Neuronal stem cell (in vitro differentiated cells): ENCODE results near the gene FRMD4B.
A peak's percentile ranks its signal among the peaks of the same experiment; 100 is the strongest.

Source experiments
- DNase-seq: peaks from one replicate; pipeline ENCODE4 v3.0.0-alpha.2; 2013; ENCODE audit warnings: low spot score
- H2AFZ ChIP-seq: one replicate; pipeline ENCODE4 v1.6.1; 2013; ENCODE audit warnings: mild to moderate bottlenecking, low read length, inconsistent platforms
- H2AK5ac ChIP-seq: 2 replicates; pipeline ENCODE4 v1.6.1; 2013; ENCODE audit warnings: low read depth, mild to moderate bottlenecking, inconsistent platforms, low read length, moderate library complexity, mixed read lengths
- H2BK120ac ChIP-seq: 2 replicates; pipeline ENCODE4 v1.6.1; 2013; ENCODE audit warnings: low read depth, mild to moderate bottlenecking, inconsistent platforms, low read length, moderate library complexity, mixed read lengths
- H2BK12ac ChIP-seq: one replicate; pipeline ENCODE4 v1.6.1; 2013; ENCODE audit warnings: low read length, inconsistent platforms
- H2BK15ac ChIP-seq: 2 replicates; pipeline ENCODE4 v1.6.1; 2013; ENCODE audit warnings: mild to moderate bottlenecking, low read length, inconsistent platforms, mixed read lengths
- H2BK5ac ChIP-seq: one replicate; pipeline ENCODE4 v1.6.1; 2013; ENCODE audit warnings: inconsistent platforms, mild to moderate bottlenecking, low read length, moderate library complexity
- H3K14ac ChIP-seq: one replicate; pipeline ENCODE4 v1.6.1; 2013; ENCODE audit warnings: low read length, inconsistent platforms
- H3K18ac ChIP-seq: 2 replicates; pipeline ENCODE4 v1.6.1; 2013; ENCODE audit warnings: low read length, inconsistent platforms
- H3K23ac ChIP-seq: 2 replicates; pipeline ENCODE4 v1.6.1; 2013; ENCODE audit warnings: low read depth, mild to moderate bottlenecking, mixed read lengths, low read length, inconsistent platforms; ENCODE audit not compliant: poor library complexity
- H3K27ac ChIP-seq: replicated peaks from 3 replicates; pipeline ENCODE4 v1.5.1; 2013; ENCODE audit warnings: low read length, inconsistent platforms
- H3K27me3 ChIP-seq, 3 experiments: 2 replicates each; pipeline ENCODE4 v1.6.1; 2013; ENCODE audit warnings: low read length in 3 of 3, mild to moderate bottlenecking in 2 of 3, inconsistent platforms in 1 of 3, low read depth in 1 of 3, mixed read lengths in 1 of 3, moderate library complexity in 1 of 3; ENCODE audit not compliant: control insufficient read depth in 3 of 3, insufficient read depth in 3 of 3
- H3K36me3 ChIP-seq, 2 donors: replicated peaks in 1 of 2; 2 replicates each; pipeline ENCODE4 v1.6.1; 2013; ENCODE audit warnings: low read length in 2 of 2; ENCODE audit not compliant: control insufficient read depth in 2 of 2, insufficient read depth in 2 of 2
- H3K4ac ChIP-seq: 2 replicates; pipeline ENCODE4 v1.6.1; 2013; ENCODE audit warnings: inconsistent platforms, mild to moderate bottlenecking, low read length, moderate library complexity
- H3K4me1 ChIP-seq, 2 donors: 1 replicate in 1 of 2; 2 replicates in 1 of 2; pipeline ENCODE4 v1.6.1; 2013; ENCODE audit warnings: low read length in 2 of 2, low read depth in 1 of 2; ENCODE audit not compliant: control insufficient read depth in 2 of 2, insufficient read depth in 1 of 2
- H3K4me2 ChIP-seq: one replicate; pipeline ENCODE4 v1.6.1; 2013; ENCODE audit warnings: mild to moderate bottlenecking, low read length, inconsistent platforms; ENCODE audit not compliant: insufficient read depth, poor library complexity, severe bottlenecking
- H3K4me3 ChIP-seq, 2 donors: 2 replicates each; pipeline ENCODE4 v1.5.1; 2013; ENCODE audit warnings: low read length in 2 of 2, mild to moderate bottlenecking in 2 of 2, inconsistent platforms in 1 of 2, moderate library complexity in 1 of 2
- H3K79me1 ChIP-seq: one replicate; pipeline ENCODE4 v1.6.1; 2013; ENCODE audit warnings: low read depth, mild to moderate bottlenecking, inconsistent platforms, low read length, moderate library complexity
- H3K9ac ChIP-seq: one replicate; pipeline ENCODE4 v1.6.1; 2013; ENCODE audit warnings: mild to moderate bottlenecking, low read depth, low read length, inconsistent platforms; ENCODE audit not compliant: poor library complexity
- H3K9me3 ChIP-seq, 2 donors: replicated peaks in 1 of 2; 2 replicates each; pipeline versions ENCODE3 to v1.6.1; 2013; ENCODE audit warnings: low read length in 2 of 2, mild to moderate bottlenecking in 2 of 2, inconsistent platforms in 1 of 2, low read depth in 1 of 2, mixed read lengths in 1 of 2, moderate library complexity in 1 of 2; ENCODE audit not compliant: control insufficient read depth in 2 of 2, insufficient read depth in 1 of 2
- H4K8ac ChIP-seq: one replicate; pipeline ENCODE4 v1.6.1; 2013; ENCODE audit warnings: low read depth, mild to moderate bottlenecking, inconsistent platforms, low read length, moderate library complexity
- H4K91ac ChIP-seq: one replicate; pipeline ENCODE4 v1.6.1; 2013; ENCODE audit warnings: low read length, low read depth, mild to moderate bottlenecking, inconsistent platforms; ENCODE audit not compliant: poor library complexity
- WGBS, 2 donors: extraction: QIAGEN DNeasy Blood & Tissue Kit; methylation state at CpG; one replicate each; pipeline ENCODE4 v1.1.7; 2013; ENCODE audit warnings: missing lambda C conversion rate in 2 of 2, mixed read lengths in 1 of 2; ENCODE audit not compliant: insufficient read length in 2 of 2, insufficient replicate concordance in 1 of 2; ENCODE audit errors: extremely low coverage in 2 of 2; 5-methylcytosine and 5-hydroxymethylcytosine counted together

The FRMD4B gene

GRCh38 chr3:69174871-69175737 is 210.8 kb downstream of the FRMD4B start:
- H3K36me3 ChIP-seq, result peaks cover under 1 to 30% of the 10 kb centered on the region in 2 donors
- H2BK5ac ChIP-seq, result no peak overlapping the region
- no peaks in the 10 kb centered on the region for H3K4me1 ChIP-seq
- no peak overlapping the region for H2BK120ac ChIP-seq
- no peak for DNase-seq
- H3K14ac ChIP-seq, result no peak overlapping the region
- H3K27ac ChIP-seq, result no peak overlapping the region
- H3K23ac ChIP-seq, result no peak overlapping the region
- no peak overlapping the region for H3K4me2 ChIP-seq
- H3K27me3 ChIP-seq, result no peaks in the 10 kb centered on the region
- no peak overlapping the region for H3K18ac ChIP-seq
- WGBS, 2 donors, result no CpG with 5 or more reads among the region's 4 CpGs
- no peak overlapping the region for H2AFZ ChIP-seq
- H3K9ac ChIP-seq, result no peak overlapping the region
- no peak overlapping the region for H2BK12ac ChIP-seq
- H3K79me1 ChIP-seq, result no peaks in the 10 kb centered on the region
- peaks cover 0 to under 1% of the 10 kb centered on the region in 2 donors for H3K9me3 ChIP-seq
- no peak overlapping the region for H3K4me3 ChIP-seq
- no peak overlapping the region for H2AK5ac ChIP-seq
- no peak overlapping the region for H4K8ac ChIP-seq
- H2BK15ac ChIP-seq, result no peak overlapping the region
- H4K91ac ChIP-seq, result no peak overlapping the region
- no peak overlapping the region for H3K4ac ChIP-seq

GRCh38 chr3:69174445-69174844 is 211.4 kb downstream of the FRMD4B start:
- H3K18ac ChIP-seq, result no peak overlapping the region
- H3K4ac ChIP-seq, result no peak overlapping the region
- no peaks in the 10 kb centered on the region for H3K79me1 ChIP-seq
- no CpG with 5 or more reads among the region's 2 CpGs for WGBS, 2 donors
- H4K91ac ChIP-seq, result no peak overlapping the region
- H2BK15ac ChIP-seq, result no peak overlapping the region
- no peak overlapping the region for H2AFZ ChIP-seq
- H3K9ac ChIP-seq, result no peak overlapping the region
- H3K27ac ChIP-seq, result no peak overlapping the region
- H2BK5ac ChIP-seq, result no peak overlapping the region
- no peak overlapping the region for H2AK5ac ChIP-seq
- H2BK120ac ChIP-seq, result no peak overlapping the region
- DNase-seq, result no peak
- H2BK12ac ChIP-seq, result no peak overlapping the region
- H3K4me3 ChIP-seq, result no peak overlapping the region
- no peak overlapping the region for H3K4me2 ChIP-seq
- no peaks in the 10 kb centered on the region for H3K9me3 ChIP-seq
- no peaks in the 10 kb centered on the region for H3K4me1 ChIP-seq
- H4K8ac ChIP-seq, result no peak overlapping the region
- H3K14ac ChIP-seq, result no peak overlapping the region
- no peak overlapping the region for H3K23ac ChIP-seq
- peaks cover 0 to 23% of the 10 kb centered on the region in 2 donors for H3K36me3 ChIP-seq
- H3K27me3 ChIP-seq, result no peaks in the 10 kb centered on the region

GRCh38 chr3:69172058-69172457 is 213.8 kb downstream of the FRMD4B start:
- Histone ChIP-seq H3K23ac (no peak overlapping the region), H2AK5ac (no peak overlapping the region), H3K4me1 (no peaks in the 10 kb centered on the region), H3K27ac (no peak overlapping the region), H4K8ac (no peak overlapping the region), H3K36me3 (peaks cover 0 to 16% of the 10 kb centered on the region in 2 donors), H3K27me3 (no peaks in the 10 kb centered on the region), H3K79me1 (no peaks in the 10 kb centered on the region), H2BK12ac (no peak overlapping the region), H2BK5ac (no peak overlapping the region), H2BK120ac (no peak overlapping the region), H3K9ac (no peak overlapping the region), H3K4ac (no peak overlapping the region), H3K4me3 (no peak overlapping the region), H2BK15ac (no peak overlapping the region), H3K9me3 (no peaks in the 10 kb centered on the region), H3K18ac (no peak overlapping the region), H3K4me2 (no peak overlapping the region), H4K91ac (no peak overlapping the region), H2AFZ (no peak overlapping the region), H3K14ac (no peak overlapping the region)
- no peak for DNase-seq
- WGBS, 2 donors, result no CpG with 5 or more reads among the region's 1 CpG

GRCh38 chr3:69166446-69166845 is 219.4 kb downstream of the FRMD4B start:
- H2AK5ac ChIP-seq, result no peak overlapping the region
- H3K9ac ChIP-seq, result peak overlapping the region; percentile 44
- no peak overlapping the region for H2BK5ac ChIP-seq
- H4K8ac ChIP-seq, result no peak overlapping the region
- H2BK15ac ChIP-seq, result no peak overlapping the region
- no peak overlapping the region for H3K4ac ChIP-seq
- no peak overlapping the region for H3K23ac ChIP-seq
- H3K27me3 ChIP-seq, result no peaks in the 10 kb centered on the region
- H3K4me2 ChIP-seq, result no peak overlapping the region
- no peak overlapping the region for H2BK120ac ChIP-seq
- H3K27ac ChIP-seq, result no peak overlapping the region
- no peak overlapping the region for H2BK12ac ChIP-seq
- no peaks in the 10 kb centered on the region for H3K79me1 ChIP-seq
- no peak overlapping the region for H3K18ac ChIP-seq
- H3K9me3 ChIP-seq, result no peaks in the 10 kb centered on the region
- peaks cover 0 to 7% of the 10 kb centered on the region in 2 donors for H3K36me3 ChIP-seq
- no peaks in the 10 kb centered on the region for H3K4me1 ChIP-seq
- no peak for DNase-seq
- H3K14ac ChIP-seq, result no peak overlapping the region
- no peak overlapping the region for H3K4me3 ChIP-seq
- H4K91ac ChIP-seq, result no peak overlapping the region
- WGBS, 2 donors, result no CpG with 5 or more reads among the region's 1 CpG
- no peak overlapping the region for H2AFZ ChIP-seq
